Activated CD4-positive, alpha-beta T cell treated with anti-CD3 and anti-CD28 coated beads, Interleukin-2, Interleukin-4, amounts not matched to agents 100 ng/mL and 50 ng/mL, durations not matched to agents 16 hours and 8 hours (primary cell): Measurements from ENCODE around the gene IRF2.
"Not testable (repeated sequence)": the region's sequence is repeated elsewhere in the genome, so short reads cannot be mapped to it uniquely, and the experiment has no call there.

Source experiments
- DNase-seq: peaks from one replicate; pipeline ENCODE4 v3.0.0-alpha.2; 2020; ENCODE audit warnings: low spot score

The IRF2 gene

GRCh38 chr4:184389978-184390900 is 84.1 kb downstream of the IRF2 start:
- DNase-seq, result no peak

- no peak for DNase-seq
Measured at GRCh38 chr4:184388106-184388505, 86.2 kb downstream of the IRF2 start.

- no peak for DNase-seq
Measured at GRCh38 chr4:184387351-184387750, 87.0 kb downstream of the IRF2 start.

- no peak for DNase-seq
Measured at GRCh38 chr4:184386271-184386781, 88.0 kb downstream of the IRF2 start.

GRCh38 chr4:184385705-184386141 is 88.6 kb downstream of the IRF2 start:
- DNase-seq, result no peak

GRCh38 chr4:184384810-184385557 is 89.4 kb downstream of the IRF2 start:
- no peak for DNase-seq

- DNase-seq, result peak; percentile 50
Measured at GRCh38 chr4:184384056-184384809, 90.1 kb downstream of the IRF2 start.

GRCh38 chr4:184383497-184384055 is 90.8 kb downstream of the IRF2 start:
- no peak for DNase-seq

- DNase-seq, result no peak
Measured at GRCh38 chr4:184382189-184382846, 92.0 kb downstream of the IRF2 start.

- DNase-seq, result no peak
Measured at GRCh38 chr4:184380707-184381106, 93.6 kb downstream of the IRF2 start.

GRCh38 chr4:184380214-184380613 is 94.1 kb downstream of the IRF2 start:
- not testable (repeated sequence) for DNase-seq

GRCh38 chr4:184376923-184377322 is 97.4 kb downstream of the IRF2 start:
- DNase-seq, result no peak

- DNase-seq, result no peak
Measured at GRCh38 chr4:184376126-184376838, 98.1 kb downstream of the IRF2 start.

- not testable (repeated sequence) for DNase-seq
Measured at GRCh38 chr4:184375623-184376022, 98.7 kb downstream of the IRF2 start.

- no peak for DNase-seq
Measured at GRCh38 chr4:184375027-184375426, 99.3 kb downstream of the IRF2 start.

GRCh38 chr4:184373886-184374405 is 100.4 kb downstream of the IRF2 start:
- no peak for DNase-seq

GRCh38 chr4:184371390-184371787 is 103.0 kb downstream of the IRF2 start:
- DNase-seq, result no peak

GRCh38 chr4:184370711-184371389 is 103.5 kb downstream of the IRF2 start:
- no peak for DNase-seq

- no peak for DNase-seq
Measured at GRCh38 chr4:184369871-184370270, 104.5 kb downstream of the IRF2 start.

GRCh38 chr4:184368731-184369130 is 105.6 kb downstream of the IRF2 start:
- DNase-seq, result no peak
